Measurements from ENCODE around the gene EFCAB6. TPM values are rescaled to one million over a fixed set of nuclear protein-coding genes. Genes with fewer than 3 reads are reported as not detected.

The EFCAB6 gene
- total and polyA plus RNA-seq, 4 donors: 1.7 to 15.4 (median 7.6) TPM

DNA sequence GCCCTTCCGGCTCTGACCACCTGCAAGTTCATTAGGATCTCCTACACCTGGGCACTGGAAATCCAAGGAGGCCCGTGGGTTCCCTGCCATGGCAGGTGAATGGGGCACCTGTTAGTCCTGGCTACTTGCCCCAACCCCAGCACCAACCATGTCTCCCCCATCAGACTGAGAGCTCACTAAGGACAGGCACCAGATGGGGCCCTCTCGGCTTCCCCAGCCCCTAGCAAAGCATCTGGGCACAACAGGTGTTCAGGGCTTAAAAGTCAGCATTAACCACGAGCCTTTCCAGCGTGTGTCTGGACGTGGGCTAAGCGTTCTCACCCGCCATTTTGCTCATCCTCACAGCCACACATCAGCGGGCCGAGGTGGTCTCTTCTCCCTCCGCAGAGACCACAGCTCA lies 48.0 kb upstream of the EFCAB6 start:
- WGBS, 2 donors: 85 to 89% methylated on average over 11 of the region's 11 CpGs
- H3K4me1 ChIP-seq (ENCODE audit: control insufficient read depth in 5 of 5, insufficient read depth in 5 of 5, low read length in 5 of 5): peaks cover 0 to 4% (median 0%) of the 10 kb centered on the region in 5 donors
- peaks cover 0 to 15% (median 4%) of the 10 kb centered on the region in 4 donors for H3K9me3 ChIP-seq (ENCODE audit: control insufficient read depth in 4 of 4, insufficient read depth in 3 of 4, low read length in 3 of 4)
- H3K9ac ChIP-seq (ENCODE audit: insufficient read depth in 1 of 2, low read length in 2 of 2): no peak overlapping the region
- no peak overlapping the region for H3K27ac ChIP-seq (ENCODE audit: low read depth in 1 of 2, low read length in 1 of 2)
- H3K4me3 ChIP-seq: no peak overlapping the region
- H3K27me3 ChIP-seq (ENCODE audit: control insufficient read depth in 3 of 3, insufficient read depth in 3 of 3, low read length in 2 of 3): peaks cover 0 to 31% (median 20%) of the 10 kb centered on the region in 3 donors
- DNase-seq (no peak), ATAC-seq (ENCODE audit: insufficient read depth, low FRiP score) (no peak)
- H3K36me3 ChIP-seq (ENCODE audit: control insufficient read depth in 4 of 4, insufficient read depth in 4 of 4, low read length in 4 of 4): no peaks in the 10 kb centered on the region
- TF ChIP-seq, protein P1, sequence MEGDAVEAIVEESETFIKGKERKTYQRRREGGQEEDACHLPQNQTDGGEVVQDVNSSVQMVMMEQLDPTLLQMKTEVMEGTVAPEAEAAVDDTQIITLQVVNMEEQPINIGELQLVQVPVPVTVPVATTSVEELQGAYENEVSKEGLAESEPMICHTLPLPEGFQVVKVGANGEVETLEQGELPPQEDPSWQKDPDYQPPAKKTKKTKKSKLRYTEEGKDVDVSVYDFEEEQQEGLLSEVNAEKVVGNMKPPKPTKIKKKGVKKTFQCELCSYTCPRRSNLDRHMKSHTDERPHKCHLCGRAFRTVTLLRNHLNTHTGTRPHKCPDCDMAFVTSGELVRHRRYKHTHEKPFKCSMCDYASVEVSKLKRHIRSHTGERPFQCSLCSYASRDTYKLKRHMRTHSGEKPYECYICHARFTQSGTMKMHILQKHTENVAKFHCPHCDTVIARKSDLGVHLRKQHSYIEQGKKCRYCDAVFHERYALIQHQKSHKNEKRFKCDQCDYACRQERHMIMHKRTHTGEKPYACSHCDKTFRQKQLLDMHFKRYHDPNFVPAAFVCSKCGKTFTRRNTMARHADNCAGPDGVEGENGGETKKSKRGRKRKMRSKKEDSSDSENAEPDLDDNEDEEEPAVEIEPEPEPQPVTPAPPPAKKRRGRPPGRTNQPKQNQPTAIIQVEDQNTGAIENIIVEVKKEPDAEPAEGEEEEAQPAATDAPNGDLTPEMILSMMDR (IDR thresholded peaks at IDR 0.05; ENCODE audit: control extremely low read depth, extremely low read depth): no peak

DNA sequence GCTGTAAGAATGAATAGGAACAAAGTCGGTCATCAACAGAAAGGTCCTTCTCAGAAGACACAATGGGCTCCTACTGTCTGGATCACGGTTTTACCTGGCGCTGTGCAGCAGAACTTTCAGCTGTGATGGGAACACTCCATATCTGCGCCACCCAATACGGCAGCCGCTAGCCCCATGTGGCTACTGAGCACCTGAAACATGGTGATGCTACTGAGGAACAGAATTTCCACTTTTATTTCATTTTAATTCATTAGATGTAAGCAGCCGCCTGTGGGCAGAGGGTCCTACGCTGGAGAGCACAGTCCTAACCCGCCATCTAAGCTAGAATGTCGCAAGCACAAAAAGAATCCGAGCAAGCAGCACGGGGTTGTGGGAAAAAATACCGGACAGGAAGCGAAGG lies 47.5 kb upstream of the EFCAB6 start:
- 82 to 88% methylated on average over 14 of the region's 14 CpGs for WGBS, 2 donors
- no peak overlapping the region for H3K9ac ChIP-seq (ENCODE audit: insufficient read depth in 1 of 2, low read length in 2 of 2)
- DNase-seq: no peak
- H3K27me3 ChIP-seq (ENCODE audit: control insufficient read depth in 3 of 3, insufficient read depth in 3 of 3, low read length in 2 of 3): peaks cover 0 to 26% (median 17%) of the 10 kb centered on the region in 3 donors
- H3K9me3 ChIP-seq (ENCODE audit: control insufficient read depth in 4 of 4, insufficient read depth in 3 of 4, low read length in 3 of 4): peaks cover 0 to 15% (median 4%) of the 10 kb centered on the region in 4 donors
- H3K4me3 ChIP-seq: no peak overlapping the region
- peaks cover 0 to 4% (median 0%) of the 10 kb centered on the region in 5 donors for H3K4me1 ChIP-seq (ENCODE audit: control insufficient read depth in 5 of 5, insufficient read depth in 5 of 5, low read length in 5 of 5)
- H3K36me3 ChIP-seq (ENCODE audit: control insufficient read depth in 4 of 4, insufficient read depth in 4 of 4, low read length in 4 of 4): no peaks in the 10 kb centered on the region
- H3K27ac ChIP-seq (ENCODE audit: low read depth in 1 of 2, low read length in 1 of 2): no peak overlapping the region
- ATAC-seq (ENCODE audit: insufficient read depth, low FRiP score): no peak
- TF ChIP-seq, protein P1 (IDR thresholded peaks at IDR 0.05; ENCODE audit: control extremely low read depth, extremely low read depth): no peak

DNA sequence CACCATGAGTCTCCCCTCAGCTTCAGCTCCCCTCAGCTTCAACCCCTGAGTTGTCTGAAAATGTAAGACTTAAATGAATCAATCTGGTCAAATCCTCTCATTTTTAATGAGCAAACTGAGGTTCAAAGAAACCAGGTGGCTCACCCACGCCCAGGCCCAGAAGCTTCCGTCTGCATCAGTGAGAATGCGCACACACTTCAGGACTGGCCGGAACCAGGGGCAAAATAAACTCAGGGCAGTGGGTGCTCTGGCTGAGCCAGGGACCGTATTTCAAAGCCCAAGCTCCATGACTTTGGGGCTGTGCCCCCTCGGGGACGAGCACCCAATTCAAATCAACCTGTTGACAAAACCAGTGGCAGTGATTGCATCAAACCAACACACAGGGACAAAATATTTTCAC lies 47.1 kb upstream of the EFCAB6 start:
- Histone ChIP-seq H3K4me1 (ENCODE audit: control insufficient read depth in 5 of 5, insufficient read depth in 5 of 5, low read length in 5 of 5) (peaks cover 0 to 4% (median 0%) of the 10 kb centered on the region in 5 donors), H3K36me3 (ENCODE audit: control insufficient read depth in 4 of 4, insufficient read depth in 4 of 4, low read length in 4 of 4) (no peaks in the 10 kb centered on the region), H3K27ac (ENCODE audit: low read depth in 1 of 2, low read length in 1 of 2) (no peak overlapping the region), H3K4me3 (no peak overlapping the region), H3K27me3 (ENCODE audit: control insufficient read depth in 3 of 3, insufficient read depth in 3 of 3, low read length in 2 of 3) (peaks cover 0 to 22% (median 17%) of the 10 kb centered on the region in 3 donors), H3K9ac (ENCODE audit: insufficient read depth in 1 of 2, low read length in 2 of 2) (no peak overlapping the region), H3K9me3 (ENCODE audit: control insufficient read depth in 4 of 4, insufficient read depth in 3 of 4, low read length in 3 of 4) (peaks cover 0 to 15% (median 4%) of the 10 kb centered on the region in 4 donors)
- no peak for ATAC-seq (ENCODE audit: insufficient read depth, low FRiP score)
- WGBS, 2 donors: 81 to 87% methylated on average over 7 of the region's 7 CpGs
- TF ChIP-seq, protein P1 (IDR thresholded peaks at IDR 0.05; ENCODE audit: control extremely low read depth, extremely low read depth): no peak
- DNase-seq: no peak
